GM21360 (cell line): ENCODE results near the gene CDV3.
"Not testable (repeated sequence)": the region's sequence is repeated elsewhere in the genome, so short reads cannot be mapped to it uniquely, and the experiment has no call there.

Experiments
- ATAC-seq: cut with Tn5 transposase; IDR thresholded peaks from one replicate; pipeline ENCODE4 v1.9.1; 2021; ENCODE audit warnings: mild to moderate bottlenecking, moderate library complexity; ENCODE audit not compliant: unreplicated experiment

CDV3 gene, protein sequence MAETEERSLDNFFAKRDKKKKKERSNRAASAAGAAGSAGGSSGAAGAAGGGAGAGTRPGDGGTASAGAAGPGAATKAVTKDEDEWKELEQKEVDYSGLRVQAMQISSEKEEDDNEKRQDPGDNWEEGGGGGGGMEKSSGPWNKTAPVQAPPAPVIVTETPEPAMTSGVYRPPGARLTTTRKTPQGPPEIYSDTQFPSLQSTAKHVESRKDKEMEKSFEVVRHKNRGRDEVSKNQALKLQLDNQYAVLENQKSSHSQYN

DNA sequence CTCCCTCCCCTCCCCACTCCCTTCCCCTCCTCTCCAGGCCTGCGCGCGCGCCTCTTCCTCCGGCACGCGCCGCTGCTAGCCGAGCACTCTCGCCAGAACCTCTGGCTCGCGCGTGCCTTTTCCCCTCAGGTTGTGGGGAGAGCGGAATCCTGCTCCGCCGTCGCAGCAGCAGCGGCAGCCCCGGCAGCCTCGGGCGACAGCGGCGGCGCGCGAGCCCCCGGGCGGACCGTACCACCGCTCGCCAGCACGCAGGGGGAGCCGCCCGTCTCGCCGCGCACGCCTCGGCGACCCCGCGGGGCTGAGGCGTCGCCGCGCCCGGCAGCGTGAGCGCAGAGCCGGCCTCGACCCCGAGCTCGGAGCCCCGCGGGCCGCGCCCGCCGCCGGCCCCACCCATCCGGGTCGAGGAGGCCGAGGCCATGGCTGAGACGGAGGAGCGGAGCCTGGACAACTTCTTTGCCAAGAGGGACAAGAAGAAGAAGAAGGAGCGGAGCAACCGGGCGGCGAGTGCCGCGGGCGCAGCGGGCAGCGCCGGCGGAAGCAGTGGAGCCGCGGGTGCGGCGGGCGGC lies at the start of gene CDV3:
Gene CDV3, plus strand, starts transcription at position 58 of the 566 bp plus-strand sequence. Its CDS starts 359 bp downstream, at position 417.
- peak; percentile 24 for ATAC-seq

GRCh38 chr3:133523758-133524157 lies 49.7 kb upstream of the CDV3 start:
- not testable (repeated sequence) for ATAC-seq

DNA sequence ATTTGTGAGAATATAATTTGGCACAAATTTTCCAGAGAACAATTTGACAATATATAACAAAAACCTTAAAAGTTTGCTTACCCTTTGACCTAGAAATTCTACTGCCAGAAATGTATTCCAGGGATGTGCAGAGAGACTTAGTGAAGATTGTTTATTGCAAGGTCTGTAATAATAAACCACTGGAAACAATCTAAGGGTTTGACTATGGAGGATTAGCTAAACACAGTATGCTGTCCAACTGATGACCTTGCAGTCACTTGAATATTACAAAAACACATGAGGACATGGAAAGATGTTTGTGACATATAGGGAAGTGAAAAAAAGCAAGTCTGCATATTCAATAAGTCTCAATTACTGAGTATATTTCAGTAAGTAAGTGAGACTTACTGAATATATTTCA lies 48.1 kb upstream of the CDV3 start:
- no peak for ATAC-seq

DNA sequence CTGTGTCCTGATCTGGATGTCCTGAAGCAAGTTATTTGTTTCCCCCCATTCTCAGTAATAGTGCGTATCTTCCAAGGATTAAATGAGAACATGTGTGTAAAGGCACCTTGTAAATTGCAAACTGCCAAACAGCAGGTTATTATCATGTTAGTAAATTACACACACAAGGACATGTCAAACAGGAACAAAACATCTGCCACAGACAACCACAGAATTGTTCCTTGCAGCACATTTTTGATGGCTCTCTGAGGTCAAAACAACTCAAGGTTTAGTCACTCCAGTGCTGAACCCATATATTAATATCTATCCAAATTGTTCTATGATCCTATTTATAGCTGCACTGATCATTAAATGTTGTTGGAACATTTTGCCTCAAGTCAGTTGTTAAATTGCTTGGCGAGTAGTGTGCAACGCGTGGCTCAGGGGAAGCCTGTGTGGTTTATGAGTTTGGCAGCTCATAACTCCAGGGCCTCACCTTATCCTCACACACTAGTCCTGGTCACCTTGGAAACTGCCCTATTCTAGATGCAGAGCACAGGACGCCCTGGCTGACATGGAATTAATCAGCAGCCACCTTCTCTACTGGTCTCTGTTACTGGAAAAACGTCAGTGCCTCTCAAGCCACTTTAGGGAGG lies 46.3 kb upstream of the CDV3 start:
- ATAC-seq, result no peak

DNA sequence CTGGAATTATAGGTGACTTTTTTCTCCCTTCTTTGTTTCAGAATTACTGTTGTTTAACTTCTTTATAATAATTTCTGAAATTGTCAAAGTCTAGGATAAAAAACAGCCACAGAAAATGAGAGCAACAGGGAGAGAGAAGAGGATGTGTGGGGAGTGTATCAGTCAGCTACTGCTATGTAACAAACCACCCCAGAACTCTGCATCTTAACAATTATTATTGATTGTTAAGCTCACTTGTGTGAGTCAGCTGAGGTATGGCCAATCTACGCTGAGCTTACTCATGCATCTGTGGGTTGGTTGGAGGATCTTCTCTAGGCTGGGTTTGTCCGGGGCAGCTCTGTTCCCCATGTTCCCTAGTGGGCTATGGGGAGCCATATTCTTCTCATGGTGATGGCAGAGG lies 43.7 kb upstream of the CDV3 start:
- ATAC-seq, result no peak

DNA sequence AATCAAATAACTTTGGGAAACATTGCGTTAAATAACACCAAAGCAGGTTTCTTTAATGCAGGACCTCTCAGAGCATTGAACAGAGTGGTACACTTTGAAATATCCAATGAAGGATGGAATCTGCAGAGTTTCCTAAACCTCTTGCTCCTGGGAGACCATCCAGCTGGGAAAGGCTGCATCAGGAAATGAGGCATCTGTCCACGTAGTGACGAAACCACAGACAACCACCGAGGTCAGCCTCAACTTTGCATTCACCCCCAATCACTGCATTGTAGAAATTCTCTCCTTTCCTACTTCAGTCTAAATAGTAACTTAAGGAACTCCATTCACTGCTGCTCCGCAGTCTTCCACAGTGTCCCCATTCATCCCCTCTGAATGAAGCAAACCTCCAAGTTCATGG lies 41.5 kb upstream of the CDV3 start:
- no peak for ATAC-seq

DNA sequence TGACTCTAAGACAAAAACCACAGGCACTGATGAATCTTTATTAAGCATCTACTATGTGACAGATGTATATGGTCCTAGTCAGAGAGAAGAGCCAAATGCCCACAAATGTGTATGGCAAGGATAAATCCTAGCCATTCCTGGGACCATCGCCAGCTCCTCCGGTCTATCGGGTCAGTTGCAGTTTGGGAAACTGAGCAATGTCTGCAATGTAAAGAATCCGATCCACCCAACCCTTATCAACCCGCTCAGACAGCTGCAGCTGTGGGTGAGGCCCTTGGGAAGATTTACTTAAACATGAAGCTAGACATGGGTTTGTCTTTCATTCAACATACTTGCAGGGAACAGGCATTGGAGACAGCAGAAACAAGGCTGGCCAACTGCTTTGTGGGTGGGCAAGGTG lies 40.5 kb upstream of the CDV3 start:
- ATAC-seq, result no peak

- no peak for ATAC-seq
These were observed 37.3 kb upstream of the CDV3 start for GRCh38 chr3:133535971-133536881.

DNA sequence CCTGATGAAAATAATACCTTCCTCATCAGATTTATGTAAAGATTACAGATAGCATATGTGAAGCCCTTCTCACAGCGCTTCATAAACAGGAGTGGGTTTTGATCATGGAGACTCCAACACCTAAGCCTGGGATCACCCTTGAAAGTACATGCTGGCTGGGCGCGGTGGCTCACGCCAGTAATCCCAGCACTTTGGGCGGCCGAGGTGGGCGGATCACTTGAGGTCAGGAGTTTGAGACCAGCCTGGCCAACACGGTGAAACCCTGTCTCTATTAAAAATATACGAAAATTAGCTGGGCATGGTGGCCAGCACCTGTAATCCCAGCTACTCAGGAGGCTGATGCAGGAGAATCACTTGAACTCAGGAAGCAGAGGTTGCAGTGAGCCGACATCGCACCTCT lies 36.4 kb upstream of the CDV3 start:
- ATAC-seq, result not testable (repeated sequence)

DNA sequence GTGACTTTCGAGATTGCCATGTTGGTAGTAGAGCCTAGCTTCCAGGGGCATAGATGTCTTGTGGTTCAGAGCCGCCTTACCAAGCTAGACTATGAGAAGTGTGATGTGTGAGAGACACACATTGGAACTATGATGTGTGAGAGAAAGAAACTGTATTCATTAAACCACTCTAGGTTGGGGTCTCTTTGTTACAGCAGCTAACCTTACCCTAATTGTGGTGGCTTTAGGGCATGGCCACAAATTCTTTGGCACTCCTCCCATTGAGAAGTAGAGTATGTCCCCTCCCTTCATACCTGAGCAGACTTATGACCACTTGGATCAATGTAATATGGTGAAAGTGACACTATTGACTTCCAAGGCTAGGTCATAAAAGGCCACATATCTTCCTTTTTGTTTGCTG lies 35.3 kb upstream of the CDV3 start:
- ATAC-seq, result no peak

- ATAC-seq, result peak; percentile 57
These were observed 32.4 kb upstream of the CDV3 start for GRCh38 chr3:133540896-133541674.

DNA sequence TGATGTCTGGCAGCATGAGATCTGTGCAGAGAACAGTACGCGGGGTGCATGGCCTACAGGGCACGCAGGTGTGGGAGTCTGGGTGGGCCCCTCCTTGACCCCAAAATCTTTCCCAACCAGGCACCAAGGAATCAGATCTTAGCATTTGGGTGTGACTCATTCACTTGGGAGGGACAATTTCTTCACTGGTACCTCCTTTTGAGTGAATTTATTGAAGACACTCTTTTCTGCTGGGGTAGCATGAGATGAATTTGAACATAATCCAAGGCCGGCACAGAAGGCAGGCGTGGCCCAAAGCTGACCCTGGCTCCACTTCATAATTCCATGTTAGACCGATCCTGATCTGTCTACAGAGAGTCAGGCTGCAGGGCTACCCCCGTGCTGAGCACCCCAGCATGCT lies 30.6 kb upstream of the CDV3 start:
- no peak for ATAC-seq

DNA sequence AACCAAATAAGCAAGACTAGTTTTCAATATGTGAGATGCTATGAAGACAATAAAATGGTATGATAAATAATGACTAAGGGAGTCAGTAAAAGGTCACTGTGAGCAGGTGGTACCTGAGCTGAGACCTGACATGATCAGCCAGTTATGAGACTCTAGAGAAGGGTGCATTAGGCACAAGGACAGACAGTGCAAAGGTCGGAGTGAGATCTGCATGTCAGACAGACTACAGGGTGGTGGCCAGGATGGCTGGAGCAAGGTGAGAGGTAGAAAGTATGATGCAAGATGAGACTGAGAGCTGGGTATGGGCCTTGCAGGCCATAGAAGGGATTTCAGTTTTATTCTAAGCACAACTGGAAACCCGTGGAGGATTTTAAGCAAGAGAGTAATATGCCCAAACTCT lies 28.5 kb upstream of the CDV3 start:
- ATAC-seq, result not testable (repeated sequence)

- no peak for ATAC-seq
These were observed 25.9 kb upstream of the CDV3 start for GRCh38 chr3:133547432-133548041.

DNA sequence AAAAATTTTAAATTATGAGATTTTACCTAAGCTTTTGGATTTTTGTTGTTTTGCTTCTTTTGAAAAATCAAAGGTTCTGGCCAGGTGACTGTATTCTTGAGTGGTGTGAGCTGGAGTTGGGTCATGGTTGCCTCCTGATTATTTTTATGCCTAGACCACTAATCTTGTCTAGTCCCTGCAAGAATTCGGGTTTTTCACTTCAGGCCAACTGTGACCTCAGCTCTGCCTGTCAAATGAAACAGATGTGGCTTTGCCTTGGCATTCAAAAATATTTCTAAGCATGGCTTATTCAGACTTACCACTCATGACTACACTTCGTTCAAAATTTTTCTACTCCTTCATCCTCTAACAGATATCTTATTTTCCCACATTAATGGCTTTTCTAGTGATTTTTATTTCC lies 25.4 kb upstream of the CDV3 start:
- no peak for ATAC-seq

GRCh38 chr3:133549565-133549964 lies 23.9 kb upstream of the CDV3 start:
- ATAC-seq, result no peak

- not testable (repeated sequence) for ATAC-seq
These were observed 21.9 kb upstream of the CDV3 start for GRCh38 chr3:133551589-133551988.

- no peak for ATAC-seq
These were observed 11.8 kb upstream of the CDV3 start for GRCh38 chr3:133561679-133562078.

DNA sequence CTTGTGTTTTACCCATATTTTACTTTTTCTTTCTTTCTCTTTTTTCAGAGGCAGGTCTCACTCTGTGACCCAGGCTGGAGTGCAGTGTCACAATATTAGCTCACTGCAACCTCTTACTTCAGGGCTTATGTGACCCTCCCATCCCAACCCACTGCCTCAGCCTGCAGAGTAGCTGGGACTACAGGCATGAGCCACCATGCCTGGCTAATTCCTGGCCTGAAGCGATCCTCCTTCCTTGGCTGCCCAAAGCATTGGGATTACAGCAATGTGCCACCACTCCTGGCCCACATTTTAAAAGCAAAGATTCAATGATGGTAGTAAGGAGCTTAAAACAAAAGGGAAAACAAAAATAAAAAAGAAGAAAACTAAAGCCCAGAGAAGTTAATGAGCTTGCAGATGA lies 11.1 kb upstream of the CDV3 start:
- ATAC-seq, result no peak

DNA sequence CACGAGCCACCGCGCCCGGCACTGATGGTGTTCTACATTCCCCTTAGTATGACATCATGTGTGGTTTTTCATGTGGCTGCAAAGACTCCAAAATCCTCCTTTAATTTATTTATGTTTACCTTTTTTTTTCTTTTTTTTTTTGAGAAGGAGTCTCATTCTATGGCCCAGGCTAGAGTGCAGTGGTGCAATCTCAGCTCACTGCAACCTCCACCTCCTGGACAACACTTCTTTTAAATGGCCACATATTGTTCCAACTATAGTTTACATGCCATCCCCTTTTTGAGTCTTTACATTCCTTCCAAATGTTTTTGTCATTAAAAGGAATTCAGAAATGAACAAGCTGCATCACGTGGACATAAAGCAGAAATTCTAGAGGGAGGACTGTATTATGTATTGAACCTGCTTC lies 10.3 kb upstream of the CDV3 start:
- no peak for ATAC-seq
